Mesenchymal stem cell (in vitro differentiated cells and primary cell): ENCODE results near the gene CSTPP1.

Source experiments
- DNase-seq: peaks from one replicate; pipeline ENCODE4 v3.0.0-alpha.2; 2013
- H2AFZ ChIP-seq: one replicate; pipeline ENCODE4 v1.6.1; 2013; ENCODE audit warnings: low read depth, mild to moderate bottlenecking, control low read depth, inconsistent platforms, low read length, moderate library complexity
- H2AK5ac ChIP-seq: 2 replicates; pipeline ENCODE4 v1.6.1; 2013; ENCODE audit warnings: low read length, moderate library complexity, mild to moderate bottlenecking, inconsistent platforms; ENCODE audit not compliant: severe bottlenecking
- H2BK120ac ChIP-seq: one replicate; pipeline ENCODE4 v1.6.1; 2013; ENCODE audit warnings: low read depth, mild to moderate bottlenecking, inconsistent platforms, low read length, moderate library complexity
- H2BK12ac ChIP-seq, 2 experiments: one replicate each; pipeline ENCODE4 v1.6.1; 2013; ENCODE audit warnings: inconsistent platforms in 2 of 2, low read length in 2 of 2, mild to moderate bottlenecking in 2 of 2, moderate library complexity in 2 of 2, control low read depth in 1 of 2
- H2BK15ac ChIP-seq: one replicate; pipeline ENCODE4 v1.6.1; 2013; ENCODE audit warnings: mild to moderate bottlenecking, low read depth, inconsistent platforms; ENCODE audit not compliant: poor library complexity, severe bottlenecking
- H2BK5ac ChIP-seq: 2 replicates; pipeline ENCODE4 v1.6.1; 2013; ENCODE audit warnings: low read depth, mild to moderate bottlenecking, low read length, control low read depth, inconsistent platforms; ENCODE audit not compliant: poor library complexity, severe bottlenecking
- H3K14ac ChIP-seq, 2 experiments: one replicate each; pipeline ENCODE4 v1.6.1; 2013; ENCODE audit warnings: inconsistent platforms in 2 of 2, low read length in 2 of 2, control low read depth in 1 of 2, mild to moderate bottlenecking in 1 of 2, moderate library complexity in 1 of 2
- H3K18ac ChIP-seq, 2 experiments: one replicate each; pipeline ENCODE4 v1.6.1; 2013; ENCODE audit warnings: inconsistent platforms in 2 of 2, low read length in 2 of 2, control low read depth in 1 of 2, low read depth in 1 of 2, mild to moderate bottlenecking in 1 of 2
- H3K23ac ChIP-seq, 2 experiments: one replicate each; pipeline ENCODE4 v1.6.1; 2013; ENCODE audit warnings: inconsistent platforms in 2 of 2, low read length in 2 of 2, mild to moderate bottlenecking in 2 of 2, moderate library complexity in 2 of 2, control low read depth in 1 of 2
- H3K27ac ChIP-seq: 2 replicates; pipeline ENCODE4 v1.5.1; 2013; ENCODE audit warnings: mild to moderate bottlenecking, moderate library complexity, low read length, control low read depth, inconsistent platforms; ENCODE audit not compliant: poor library complexity, severe bottlenecking
- H3K27me3 ChIP-seq, 2 experiments: 2 replicates each; pipeline versions ENCODE4 v1.6.1 to v1.7.0; 2013; ENCODE audit warnings: low read length in 2 of 2, mild to moderate bottlenecking in 2 of 2, moderate library complexity in 2 of 2, control low read depth in 1 of 2, inconsistent platforms in 1 of 2; ENCODE audit not compliant: control insufficient read depth in 1 of 2, insufficient read depth in 1 of 2
- H3K36me3 ChIP-seq, 2 experiments: 2 replicates each; pipeline versions ENCODE4 v1.6.1 to v1.7.0; 2013; ENCODE audit warnings: low read length in 2 of 2, control low read depth in 1 of 2, inconsistent platforms in 1 of 2, low read depth in 1 of 2, mild to moderate bottlenecking in 1 of 2; ENCODE audit not compliant: insufficient read depth in 2 of 2, control insufficient read depth in 1 of 2
- H3K4ac ChIP-seq, 2 experiments: one replicate each; pipeline ENCODE4 v1.6.1; 2013; ENCODE audit warnings: inconsistent platforms in 2 of 2, low read length in 2 of 2, mild to moderate bottlenecking in 2 of 2, moderate library complexity in 2 of 2, control low read depth in 1 of 2, low read depth in 1 of 2
- H3K4me1 ChIP-seq: 2 replicates; pipeline ENCODE4 v1.6.1; 2013; ENCODE audit warnings: low read depth, low read length, control low read depth; ENCODE audit not compliant: control insufficient read depth, insufficient read depth
- H3K4me2 ChIP-seq: 2 replicates; pipeline ENCODE4 v1.6.1; 2013; ENCODE audit warnings: low read length, mild to moderate bottlenecking, inconsistent platforms; ENCODE audit not compliant: poor library complexity, severe bottlenecking
- H3K4me3 ChIP-seq, 2 experiments: 2 replicates each; pipeline versions ENCODE4 v1.5.1 to v1.7.0; 2013; ENCODE audit warnings: low read length in 2 of 2, mild to moderate bottlenecking in 2 of 2, control low read depth in 1 of 2, low read depth in 1 of 2; ENCODE audit not compliant: insufficient read depth in 1 of 2
- H3K79me1 ChIP-seq: replicated peaks from 2 replicates; pipeline ENCODE4 v1.6.1; 2013; ENCODE audit warnings: mild to moderate bottlenecking, control low read depth, low read length, inconsistent platforms; ENCODE audit not compliant: poor library complexity, severe bottlenecking
- H3K9ac ChIP-seq: 2 replicates; pipeline ENCODE4 v1.7.0; 2013; ENCODE audit warnings: mild to moderate bottlenecking, low read length, moderate library complexity
- H3K9me3 ChIP-seq: 2 replicates; pipeline ENCODE4 v1.7.0; 2013; ENCODE audit warnings: mild to moderate bottlenecking, low read length; ENCODE audit not compliant: control insufficient read depth
- H4K8ac ChIP-seq: one replicate; pipeline ENCODE4 v1.6.1; 2013; ENCODE audit warnings: inconsistent platforms, mild to moderate bottlenecking, low read length, moderate library complexity
- H4K91ac ChIP-seq: one replicate; pipeline ENCODE4 v1.6.1; 2013; ENCODE audit warnings: mild to moderate bottlenecking, low read length, inconsistent platforms
- WGBS: methylation state at CpG from one replicate; pipeline ENCODE4 v1.1.7; 2013; ENCODE audit warnings: mixed read lengths; 5-methylcytosine and 5-hydroxymethylcytosine counted together

CSTPP1 gene

GRCh38 chr11:47183969-47184368, 247.4 kb downstream of the CSTPP1 start:
- Histone ChIP-seq H3K27ac (no peak overlapping the region), H4K91ac (no peak overlapping the region), H3K4me2 (no peak overlapping the region), H2BK5ac (no peak overlapping the region), H3K36me3 (peaks cover 11 to 44% of the 10 kb centered on the region in 2 experiments), H2BK120ac (no peak overlapping the region), H3K23ac (no peak overlapping the region), H3K4me1 (peaks cover 28% of the 10 kb centered on the region), H3K9ac (no peak overlapping the region), H3K9me3 (no peaks in the 10 kb centered on the region), H3K27me3 (no peaks in the 10 kb centered on the region), H2AFZ (no peak overlapping the region), H3K79me1 (peaks cover 25% of the 10 kb centered on the region), H3K14ac (no peak overlapping the region), H3K18ac (peak overlapping the region in 1 of 2 experiments; percentile 61), H3K4me3 (no peak overlapping the region), H3K4ac (peak overlapping the region in 1 of 2 experiments; percentile 74), H2BK12ac (no peak overlapping the region), H2AK5ac (no peak overlapping the region), H2BK15ac (no peak overlapping the region), H4K8ac (no peak overlapping the region)
- no peak for DNase-seq
- WGBS, result 99% methylated on average over 7 of the region's 7 CpGs

- H3K36me3 ChIP-seq, result peaks cover 4 to 36% of the 10 kb centered on the region in 2 experiments
- H2AK5ac ChIP-seq, result no peak overlapping the region
- H3K18ac ChIP-seq, result peak overlapping the region; percentile 63 to 95
- peak overlapping the region; percentile 62 for H3K27ac ChIP-seq
- H3K27me3 ChIP-seq, result no peaks in the 10 kb centered on the region
- peak overlapping the region; percentile 3 to 14 for H3K4ac ChIP-seq
- no peak overlapping the region for H2BK12ac ChIP-seq
- no peaks in the 10 kb centered on the region for H3K9me3 ChIP-seq
- no peak overlapping the region for H2BK120ac ChIP-seq
- WGBS, result 28% methylated on average over 13 of the region's 13 CpGs
- peak overlapping the region; percentile 87 for H3K9ac ChIP-seq
- peaks cover 30% of the 10 kb centered on the region for H3K4me1 ChIP-seq
- peak overlapping the region; percentile 79 for H4K8ac ChIP-seq
- no peak overlapping the region for H3K23ac ChIP-seq
- peaks cover 19% of the 10 kb centered on the region for H3K79me1 ChIP-seq
- peak overlapping the region in 1 of 2 experiments; percentile 31 for H3K14ac ChIP-seq
- peak overlapping the region; percentile 88 for H2BK15ac ChIP-seq
- no peak overlapping the region for H2BK5ac ChIP-seq
- peak; percentile 17 for DNase-seq
- no peak overlapping the region for H2AFZ ChIP-seq
- H3K4me3 ChIP-seq, result peak overlapping the region; percentile 83
- H3K4me2 ChIP-seq, result peak overlapping the region; percentile 54
- H4K91ac ChIP-seq, result peak overlapping the region; percentile 14
These were observed 248.2 kb downstream of the CSTPP1 start for GRCh38 chr11:47184711-47185304.

GRCh38 chr11:47185305-47186075, 248.9 kb downstream of the CSTPP1 start:
- peaks cover 0 to 29% of the 10 kb centered on the region in 2 experiments for H3K36me3 ChIP-seq
- peak overlapping the region; percentile 83 for H3K4me3 ChIP-seq
- H3K14ac ChIP-seq, result peak overlapping the region; percentile 65 to 94
- no peak overlapping the region for H2AK5ac ChIP-seq
- H2BK15ac ChIP-seq, result peak overlapping the region; percentile 44
- H3K79me1 ChIP-seq, result peaks cover 14% of the 10 kb centered on the region
- 1% methylated on average over 36 of the region's 50 CpGs for WGBS
- H2AFZ ChIP-seq, result peak overlapping the region; percentile 86
- peak overlapping the region; percentile 54 for H3K4me2 ChIP-seq
- peaks cover 30% of the 10 kb centered on the region for H3K4me1 ChIP-seq
- no peak overlapping the region for H3K23ac ChIP-seq
- peak overlapping the region; percentile 87 for H3K9ac ChIP-seq
- no peaks in the 10 kb centered on the region for H3K9me3 ChIP-seq
- H3K27ac ChIP-seq, result peak overlapping the region; percentile 62
- H2BK12ac ChIP-seq, result peak overlapping the region in 1 of 2 experiments; percentile 87
- H2BK5ac ChIP-seq, result peak overlapping the region; percentile 15
- H2BK120ac ChIP-seq, result peak overlapping the region; percentile 52
- H3K18ac ChIP-seq, result peak overlapping the region; percentile 89 to 95
- peak overlapping the region; percentile 67 for H4K8ac ChIP-seq
- peak overlapping the region; percentile 12 for H4K91ac ChIP-seq
- peak overlapping the region; percentile 34 to 79 for H3K4ac ChIP-seq
- DNase-seq, result peak; percentile 67
- H3K27me3 ChIP-seq, result no peaks in the 10 kb centered on the region

GRCh38 chr11:47186076-47186699, 249.6 kb downstream of the CSTPP1 start, which contains the start of gene PACSIN3:
Gene PACSIN3, minus strand, starts transcription at chr11:47186434. Its CDS starts 3,707 bp downstream, at chr11:47182727.
- Histone ChIP-seq H3K14ac (peak within 1 kb of the TSS; percentile 65 to 94), H3K27me3 (no peaks in the 10 kb centered on the region), H3K4ac (peak within 1 kb of the TSS; percentile 34 to 79), H3K9ac (peak within 1 kb of the TSS; percentile 87), H4K91ac (peak within 1 kb of the TSS; percentile 62), H4K8ac (peak within 1 kb of the TSS; percentile 75), H3K27ac (peak within 1 kb of the TSS; percentile 71), H2AFZ (peak within 1 kb of the TSS; percentile 86), H2BK120ac (peak within 1 kb of the TSS; percentile 52), H3K36me3 (peaks cover 0 to 26% of the 10 kb centered on the region in 2 experiments), H2BK15ac (peak within 1 kb of the TSS; percentile 55), H3K4me1 (peaks cover 30% of the 10 kb centered on the region), H3K18ac (peak within 1 kb of the TSS; percentile 89 to 95), H3K79me1 (peaks cover 11% of the 10 kb centered on the region), H3K23ac (peak within 1 kb of the TSS in 1 of 2 experiments; percentile 88), H3K4me2 (peak within 1 kb of the TSS; percentile 98), H2BK5ac (peak within 1 kb of the TSS; percentile 20), H3K4me3 (peak within 1 kb of the TSS; percentile 83), H2BK12ac (peak within 1 kb of the TSS in 1 of 2 experiments; percentile 87), H3K9me3 (no peaks in the 10 kb centered on the region), H2AK5ac (peak within 1 kb of the TSS; percentile 24)
- DNase-seq, result peak; percentile 71
- WGBS, result under 1% methylated on average over 48 of the region's 80 CpGs
